Measurements from ENCODE around the gene ISG15. TPM values are rescaled to one million over a fixed set of nuclear protein-coding genes. Genes with fewer than 3 reads are reported as not detected.

Gene ISG15
- total and polyA plus RNA-seq, 2 of the 13 experiments (the other 11 are each of a cell fraction or from before 2014, with no cell fraction given): 42.1 to 54.9 TPM

GRCh38 chr1:1020000-1020404, 6.7 kb downstream of the ISG15 start, which contains the start of gene AGRN:
AGRN (plus strand) TSS chr1:1020120; CDS start chr1:1020173, 53 bp downstream.
- no peak for DNase-seq (ENCODE audit: low spot score)
- H3K9ac ChIP-seq (ENCODE audit: insufficient read depth, low read depth, low read length): peak within 1 kb of the TSS; percentile 78
- no peak within 1 kb of the TSS for H2AFZ ChIP-seq (ENCODE audit: low read length)
- H3K4me3 ChIP-seq (replicated peaks in 1 of 3; ENCODE audit: insufficient read depth in 1 of 3, low read depth in 2 of 3, low read length in 3 of 3): peak within 1 kb of the TSS; percentile 66 to 83 (median 79)
- POLR2A ChIA-PET: interaction anchor here (1.3 to 5.9 kb wide), 4 partner anchors 14 to 218 kb away, joined by 4 to 61 read pairs (median 8); no protein-coding TSS in a partner anchor
- peaks cover 31% of the 10 kb centered on the region; the same call in 1 of the 2 replicates for H4K20me1 ChIP-seq (ENCODE audit: insufficient read depth, low read length)
- peaks cover 23% of the 10 kb centered on the region for H3K79me2 ChIP-seq (ENCODE audit: insufficient read depth, low read length)
- 0% methylated on average over 2 of the region's 58 CpGs for whole genome bisulfite sequencing (ENCODE audit: low lambda C conversion rate)
- in situ Hi-C loops (cut with HindIII; ENCODE audit: extremely low pct_ligation_motif_present, low pct_unique_long_range_greater_than_20kb) (loop anchor here (5.0 kb wide), 1 partner anchor 37 kb away; no protein-coding TSS in a partner anchor), intact Hi-C loops (cut with micrococcal nuclease; ENCODE audit: unreplicated experiment) (no loop called here)
- no peaks in the 10 kb centered on the region for H3K9me3 ChIP-seq (ENCODE audit: low read length)
- H3K4me2 ChIP-seq (ENCODE audit: low read depth, low read length): peak within 1 kb of the TSS; percentile 90
- H3K36me3 ChIP-seq (replicated peaks in 1 of 2; ENCODE audit: control insufficient read depth in 1 of 2, insufficient read depth in 2 of 2, low read length in 2 of 2): peaks cover 4 to 10% of the 10 kb centered on the region in 2 experiments; a peak in 2 of 5 replicates
- peak; percentile 54 for ATAC-seq
- CTCF ChIA-PET (ENCODE audit: low intra/inter-chr PET ratio, low total read pairs): interaction anchor here (1.5 kb wide), 1 partner anchor 44 kb away, joined by 8 read pairs; no protein-coding TSS in a partner anchor
- H3K27me3 ChIP-seq (ENCODE audit: control insufficient read depth in 1 of 2, insufficient read depth in 2 of 2, low read length in 2 of 2): no peaks in the 10 kb centered on the region
- FAIRE-seq: no peak
- peak within 1 kb of the TSS; percentile 74 for H3K27ac ChIP-seq (ENCODE audit: extremely low read length, insufficient read depth, low read length)
- BruUV-seq (replicated peaks): no TSS peak
- H3K4me1 ChIP-seq (ENCODE audit: insufficient read depth, low read length): peaks cover 82% of the 10 kb centered on the region
- TF ChIP-seq MXI1 (IDR thresholded peaks at IDR 0.05; ENCODE audit: borderline replicate concordance, low read depth, low read length): peak; percentile 29; the same call in 1 of the 3 replicates
- TF ChIP-seq YY1 (IDR thresholded peaks at IDR 0.05; ENCODE audit: insufficient read depth, insufficient replicate concordance, low read depth, low read length): peak; percentile 33
- TF ChIP-seq POLR2G (IDR thresholded peaks at IDR 0.05; ENCODE audit: low read depth, low read length): peak; percentile 62; the same call in 1 of the 2 replicates
- 0 out of 2 replicates have a peak, but pooled peaks have one; percentile 59 for TF ChIP-seq ZSCAN31 (CRISPR knock-in tag; IDR thresholded peaks at IDR 0.05; ENCODE audit: low read depth)
- TF ChIP-seq ZNF768 (CRISPR knock-in tag; IDR thresholded peaks at IDR 0.05): 0 out of 2 replicates have a peak, but pooled peaks have one; percentile 14
- peak; percentile 65; the same call in 1 of the 2 replicates for TF ChIP-seq ZNF563 (CRISPR knock-in tag; IDR thresholded peaks at IDR 0.05)
- TF ChIP-seq ATF7-NPFF (CRISPR knock-in tag; IDR thresholded peaks at IDR 0.05; ENCODE audit: low read depth): 0 out of 2 replicates have a peak, but pooled peaks have one; percentile 41
- peak; percentile 33; the same call in 1 of the 2 replicates for TF ChIP-seq ARID4A (CRISPR knock-in tag; IDR thresholded peaks at IDR 0.05; ENCODE audit: borderline replicate concordance)
- TF ChIP-seq ZNF580 (CRISPR knock-in tag; IDR thresholded peaks at IDR 0.05; ENCODE audit: borderline replicate concordance, low read depth): no peak
- TF ChIP-seq, protein P1, sequence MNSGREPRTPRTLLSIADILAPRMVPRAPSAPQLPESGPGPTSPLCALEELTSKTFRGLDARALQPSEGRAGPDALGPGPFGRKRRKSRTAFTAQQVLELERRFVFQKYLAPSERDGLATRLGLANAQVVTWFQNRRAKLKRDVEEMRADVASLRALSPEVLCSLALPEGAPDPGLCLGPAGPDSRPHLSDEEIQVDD (CRISPR knock-in tag; IDR thresholded peaks at IDR 0.05; ENCODE audit: borderline replicate concordance): 0 out of 2 replicates have a peak, but pooled peaks have one; percentile 49
- TF ChIP-seq FOXP1 (IDR thresholded peaks at IDR 0.05): no peak
- TF ChIP-seq FOXP1 (CRISPR knock-in tag; IDR thresholded peaks at IDR 0.05): no peak
- peak; percentile 44 for TF ChIP-seq AGO2 (optimal IDR thresholded peaks at IDR 0.05; ENCODE audit: low read depth, low read length)
- peak; percentile 61 for TF ChIP-seq ZFX (CRISPR knock-in tag; IDR thresholded peaks at IDR 0.05; ENCODE audit: low read depth)
- peak; percentile 34; the same call in 1 of the 2 replicates for TF ChIP-seq SAP130 (CRISPR knock-in tag; IDR thresholded peaks at IDR 0.05; ENCODE audit: low read depth)
- peak; percentile 18; the same call in 1 of the 2 replicates for TF ChIP-seq ZNF574 (CRISPR knock-in tag; IDR thresholded peaks at IDR 0.05)
- TF ChIP-seq IRX3 (CRISPR knock-in tag; IDR thresholded peaks at IDR 0.05; ENCODE audit: borderline replicate concordance, low read depth): 0 out of 2 replicates have a peak, but pooled peaks have one; percentile 31

Data from HepG2 (cell line).